ENCODE data around the gene UBXN2A.

Gene UBXN2A, protein sequence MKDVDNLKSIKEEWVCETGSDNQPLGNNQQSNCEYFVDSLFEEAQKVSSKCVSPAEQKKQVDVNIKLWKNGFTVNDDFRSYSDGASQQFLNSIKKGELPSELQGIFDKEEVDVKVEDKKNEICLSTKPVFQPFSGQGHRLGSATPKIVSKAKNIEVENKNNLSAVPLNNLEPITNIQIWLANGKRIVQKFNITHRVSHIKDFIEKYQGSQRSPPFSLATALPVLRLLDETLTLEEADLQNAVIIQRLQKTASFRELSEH

DNA sequence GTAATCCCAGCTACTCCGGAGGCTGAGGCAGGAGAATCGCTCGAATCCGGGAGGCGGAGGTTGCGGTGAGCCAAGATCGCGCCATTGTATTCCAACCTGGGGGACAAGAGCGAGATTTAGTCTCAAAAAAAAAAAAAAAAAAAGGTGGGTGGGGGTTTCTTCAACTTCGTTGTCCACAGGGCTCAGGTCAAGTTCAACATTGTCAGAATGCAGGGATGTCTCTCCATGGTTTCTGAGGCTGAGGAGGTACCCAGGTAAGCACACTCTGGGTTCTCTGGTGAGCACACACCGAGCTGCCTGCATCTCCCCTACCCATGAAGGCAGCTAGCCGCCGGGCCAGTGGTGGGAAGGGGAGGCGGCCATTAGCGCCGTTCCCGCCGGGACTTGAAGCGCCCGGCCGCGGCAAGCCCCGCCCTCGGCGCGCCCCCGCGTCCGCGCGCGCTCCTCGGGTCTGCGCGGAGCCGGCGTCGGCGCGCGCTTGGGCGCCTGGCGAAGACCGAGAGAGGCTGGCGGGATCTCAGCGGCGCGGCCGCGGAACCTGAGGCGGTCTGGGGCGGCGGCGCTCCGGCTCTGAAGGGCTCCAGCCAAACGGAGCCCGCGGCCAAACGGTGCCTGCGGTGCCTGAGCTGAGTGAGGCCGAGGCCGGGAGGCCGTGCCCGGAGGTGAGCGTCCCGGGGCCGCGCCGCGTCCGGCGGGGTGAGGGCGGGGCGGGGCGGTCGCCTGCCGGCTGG is at the start of gene UBXN2A:
TSS of gene UBXN2A (plus strand) at position 477 of the 731 bp plus-strand sequence. CDS start 17,852 bp downstream, outside the sequence.
- ATAC-seq (peak; percentile 92), DNase-seq (peak; percentile 79 to 80)
- peaks cover 40% of the 10 kb centered on the region for H3K4me1 Mint-ChIP-seq
- H3K27me3 Mint-ChIP-seq = peaks cover 11% of the 10 kb centered on the region
- H3K9me3 Mint-ChIP-seq = no peaks in the 10 kb centered on the region
- peak within 1 kb of the TSS; percentile 90 to 91 for H3K4me3 Mint-ChIP-seq
- H3K27ac Mint-ChIP-seq = peak within 1 kb of the TSS; percentile 91 to 96

DNA sequence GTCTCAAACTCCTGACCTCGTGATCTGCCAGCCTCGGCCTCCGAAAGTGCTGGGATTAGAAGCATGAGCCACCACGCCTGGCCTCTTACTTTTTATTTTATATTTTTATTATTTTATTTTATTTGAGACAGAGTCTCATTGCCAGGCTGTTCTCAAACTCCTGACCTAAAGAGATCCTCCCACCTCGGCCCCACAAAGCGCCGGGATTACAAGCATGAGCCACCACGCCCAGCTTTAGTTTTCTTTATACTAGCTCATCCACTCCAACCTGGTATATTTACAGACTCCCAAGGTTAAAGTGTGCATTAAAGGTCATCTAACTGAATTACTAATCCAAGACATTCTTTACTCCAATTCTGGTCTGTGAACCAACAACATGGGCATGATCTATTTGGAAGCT is 40.1 kb upstream of the UBXN2A start:
- Mint-ChIP-seq H3K27ac (no peak overlapping the region), H3K4me3 (no peak overlapping the region), H3K27me3 (no peaks in the 10 kb centered on the region), H3K9me3 (no peaks in the 10 kb centered on the region), H3K4me1 (peaks cover 39% of the 10 kb centered on the region)
- DNase-seq (no peak), ATAC-seq (no peak)

DNA sequence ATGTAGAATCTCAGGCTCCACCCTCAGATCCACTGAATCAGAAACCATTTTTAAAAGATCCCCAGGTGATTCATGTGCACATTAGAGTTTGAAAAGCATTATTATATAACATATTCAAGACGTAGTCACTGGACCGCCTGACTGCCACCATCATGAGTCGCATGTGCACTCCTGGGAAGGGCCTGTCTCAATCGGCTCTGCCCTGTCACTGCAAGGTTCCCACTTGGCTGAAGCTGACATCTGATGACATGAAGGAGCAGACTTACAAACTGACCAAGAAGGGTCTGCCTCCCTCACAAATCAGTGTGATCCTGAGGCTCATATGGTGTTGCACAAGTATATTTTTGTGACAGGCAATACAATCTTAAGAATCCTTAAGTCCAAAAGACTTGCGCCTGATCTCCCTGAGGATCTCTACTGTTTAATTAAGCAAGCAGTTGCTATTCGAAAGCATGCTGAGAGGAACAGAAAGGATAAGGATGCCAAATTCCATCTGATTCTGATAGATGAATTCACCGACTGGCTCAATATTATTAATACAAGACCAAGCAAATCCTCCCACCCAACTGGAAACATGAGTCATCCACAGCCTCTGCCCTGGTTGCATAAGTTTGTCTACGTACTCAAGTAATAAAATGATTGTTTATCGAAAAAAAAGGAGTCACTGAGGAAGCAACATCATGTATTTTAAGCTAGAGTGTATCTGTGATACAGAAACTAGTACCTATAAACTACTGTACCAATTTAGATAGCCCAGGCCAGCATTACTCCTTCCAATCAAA is 39.5 kb upstream of the UBXN2A start:
- Mint-ChIP-seq H3K27me3 (no peaks in the 10 kb centered on the region), H3K27ac (peak overlapping the region in 1 of 2 donors; percentile 11), H3K4me3 (no peak overlapping the region), H3K9me3 (no peaks in the 10 kb centered on the region), H3K4me1 (peaks cover 45% of the 10 kb centered on the region)
- DNase-seq (no peak), ATAC-seq (peak; percentile 42)

DNA sequence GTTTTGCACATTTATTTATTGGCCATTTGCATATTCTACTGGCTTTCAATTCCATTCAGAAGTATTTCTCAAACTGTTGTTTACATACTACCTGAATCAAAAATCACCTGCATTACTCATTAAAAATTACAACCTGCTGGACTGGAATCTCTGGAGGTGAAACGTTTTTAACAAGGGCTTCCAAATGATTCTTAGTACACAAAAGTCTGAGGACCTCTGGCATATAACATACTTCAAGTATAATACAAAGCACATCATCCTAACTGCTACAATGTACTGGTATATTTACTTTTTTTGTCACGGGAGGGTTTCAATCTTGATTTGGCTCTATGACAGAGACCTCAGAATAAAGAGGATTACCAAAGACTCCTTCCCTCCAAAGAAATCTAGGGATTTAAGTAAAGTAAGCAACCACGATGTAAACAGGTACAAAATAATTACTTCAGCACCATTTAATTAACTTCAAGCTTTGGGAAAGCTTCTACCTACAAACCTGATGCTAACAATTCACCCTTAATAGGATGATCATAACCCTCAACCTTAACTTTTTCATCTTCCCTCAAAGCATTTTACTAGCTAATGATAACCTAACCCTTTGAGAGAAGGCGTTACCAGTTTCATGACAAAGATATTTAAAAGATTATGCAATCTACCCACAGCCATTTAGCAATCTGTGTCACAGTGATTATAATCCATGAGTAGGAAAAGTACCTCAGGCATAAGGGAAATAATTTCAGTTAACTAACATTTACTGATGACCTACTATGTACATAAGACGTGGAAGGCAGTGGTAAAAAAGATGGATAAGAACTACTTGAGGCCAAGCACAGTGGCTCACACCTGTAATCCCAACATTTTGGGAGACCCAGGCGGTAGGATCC is 38.1 kb upstream of the UBXN2A start:
- DNase-seq (no peak), ATAC-seq (no peak)
- no peak overlapping the region for H3K4me3 Mint-ChIP-seq
- H3K9me3 Mint-ChIP-seq = no peaks in the 10 kb centered on the region
- no peak overlapping the region for H3K27ac Mint-ChIP-seq
- H3K4me1 Mint-ChIP-seq = peaks cover 39% of the 10 kb centered on the region
- H3K27me3 Mint-ChIP-seq = no peaks in the 10 kb centered on the region

DNA sequence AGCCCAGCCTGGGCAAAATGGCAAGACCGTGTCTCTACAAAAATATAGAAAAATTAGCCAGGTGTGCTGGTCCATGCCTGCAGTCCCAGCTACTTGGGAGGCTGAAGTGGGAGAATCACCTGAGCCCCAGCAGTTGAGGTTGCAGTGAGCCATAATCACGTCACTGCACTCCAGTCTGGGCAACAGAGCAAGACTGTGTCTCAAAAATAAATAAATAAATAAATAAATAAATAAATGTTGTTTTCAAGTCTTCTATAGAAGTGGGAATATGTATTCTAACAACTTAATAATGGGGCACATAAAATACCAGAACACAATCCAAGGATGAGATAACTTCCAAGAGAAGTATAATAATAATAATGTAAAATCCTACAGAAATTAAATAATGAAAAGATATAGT is 37.2 kb upstream of the UBXN2A start:
- H3K27ac Mint-ChIP-seq = no peak overlapping the region
- ATAC-seq = no peak
- H3K4me1 Mint-ChIP-seq = peaks cover 36% of the 10 kb centered on the region
- H3K9me3 Mint-ChIP-seq = no peaks in the 10 kb centered on the region
- H3K4me3 Mint-ChIP-seq = no peak overlapping the region
- no peak for DNase-seq
- H3K27me3 Mint-ChIP-seq = no peaks in the 10 kb centered on the region

DNA sequence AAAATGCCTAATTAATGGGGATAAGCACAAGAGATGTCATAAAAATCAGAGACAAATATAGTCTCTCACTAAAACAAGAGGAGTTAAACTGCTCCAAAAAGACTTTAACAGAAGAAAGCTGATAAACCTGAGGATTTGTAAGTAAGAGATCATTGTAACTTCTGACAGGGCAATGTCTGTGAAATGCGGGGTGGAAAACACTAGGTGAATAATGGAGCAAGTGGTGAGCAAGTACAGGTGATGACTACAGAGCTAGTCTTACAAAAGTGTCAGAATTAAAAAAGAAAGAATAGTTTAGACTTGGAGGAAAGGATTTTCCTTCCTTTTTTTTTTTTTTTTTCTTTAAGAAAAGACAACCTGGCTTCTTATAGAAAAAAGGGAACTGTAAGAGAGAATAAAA is 36.0 kb upstream of the UBXN2A start:
- Mint-ChIP-seq H3K27me3 (no peaks in the 10 kb centered on the region), H3K9me3 (no peaks in the 10 kb centered on the region), H3K4me3 (no peak overlapping the region), H3K27ac (no peak overlapping the region), H3K4me1 (peaks cover 31% of the 10 kb centered on the region)
- no peak for ATAC-seq
- DNase-seq = no peak

DNA sequence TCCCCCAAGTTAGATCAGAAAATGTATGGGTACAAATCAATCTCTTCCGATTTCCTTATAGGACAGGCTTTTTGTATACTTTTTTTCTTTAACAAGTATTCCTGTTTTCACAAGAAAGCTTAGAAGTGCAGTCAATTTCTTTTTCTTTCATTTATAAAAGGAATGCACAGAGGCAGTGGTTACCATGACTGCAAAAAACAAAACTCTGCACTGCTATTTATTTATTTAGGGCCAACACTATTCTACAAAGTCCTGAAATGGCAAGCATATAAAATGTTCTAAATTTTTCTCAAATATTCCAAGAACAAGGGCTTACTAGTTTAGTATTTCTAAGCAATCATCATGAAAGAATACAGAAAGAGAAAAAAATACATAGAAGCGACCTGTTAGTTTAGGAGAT is 35.6 kb upstream of the UBXN2A start:
- Mint-ChIP-seq H3K4me3 (no peak overlapping the region), H3K4me1 (peaks cover 31% of the 10 kb centered on the region), H3K27me3 (no peaks in the 10 kb centered on the region), H3K9me3 (no peaks in the 10 kb centered on the region), H3K27ac (no peak overlapping the region)
- DNase-seq (no peak), ATAC-seq (no peak)

DNA sequence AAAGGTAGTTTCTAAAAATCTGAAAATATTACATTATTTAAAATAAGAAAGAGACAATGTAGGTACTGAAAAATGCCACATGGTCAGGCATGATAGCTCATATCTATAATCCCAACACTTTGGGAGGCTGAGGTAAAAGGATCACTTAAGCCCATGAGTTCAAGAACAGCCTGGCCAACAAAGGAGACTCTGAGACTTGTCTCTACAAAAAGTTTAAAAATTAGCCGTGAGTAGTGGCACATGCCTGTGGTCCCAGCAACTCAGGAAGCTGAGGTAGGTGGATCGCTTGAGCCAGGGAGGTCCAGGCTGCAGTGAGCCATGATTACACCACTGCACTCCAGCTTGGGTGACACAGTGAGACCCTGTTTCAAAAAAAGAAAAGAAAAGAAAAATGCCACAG is 35.1 kb upstream of the UBXN2A start:
- ATAC-seq = no peak
- peaks cover 31% of the 10 kb centered on the region for H3K4me1 Mint-ChIP-seq

DNA sequence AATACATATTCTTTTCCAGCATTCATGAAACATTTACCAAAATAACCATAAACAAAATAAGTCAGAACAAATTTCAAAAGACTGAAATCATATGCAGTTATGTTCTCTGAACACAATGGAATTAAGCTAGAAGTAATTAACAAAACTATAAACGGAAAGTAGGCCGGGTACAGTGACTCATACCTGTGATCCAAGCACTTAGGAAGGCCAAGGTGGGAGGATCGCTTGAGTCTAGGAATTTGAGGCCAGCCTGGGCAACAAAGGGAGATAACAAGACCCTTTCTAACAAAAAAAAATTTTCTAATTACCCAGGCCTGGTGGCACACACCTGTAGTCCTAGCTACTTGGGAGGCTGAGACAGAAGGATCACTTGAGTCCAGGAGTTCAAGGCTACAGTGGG is 28.2 kb upstream of the UBXN2A start:
- H3K4me1 Mint-ChIP-seq = peaks cover 39% of the 10 kb centered on the region
- no peak overlapping the region for H3K27ac Mint-ChIP-seq
- ATAC-seq = no peak
- no peak for DNase-seq
- no peak overlapping the region for H3K4me3 Mint-ChIP-seq
- no peaks in the 10 kb centered on the region for H3K27me3 Mint-ChIP-seq
- H3K9me3 Mint-ChIP-seq = no peaks in the 10 kb centered on the region

More for the DNA sequence above, 35.1 kb upstream of the UBXN2A start:
- Mint-ChIP-seq H3K27me3 (no peaks in the 10 kb centered on the region), H3K4me3 (no peak overlapping the region), H3K27ac (no peak overlapping the region), H3K9me3 (no peaks in the 10 kb centered on the region)
- no peak for DNase-seq

DNA sequence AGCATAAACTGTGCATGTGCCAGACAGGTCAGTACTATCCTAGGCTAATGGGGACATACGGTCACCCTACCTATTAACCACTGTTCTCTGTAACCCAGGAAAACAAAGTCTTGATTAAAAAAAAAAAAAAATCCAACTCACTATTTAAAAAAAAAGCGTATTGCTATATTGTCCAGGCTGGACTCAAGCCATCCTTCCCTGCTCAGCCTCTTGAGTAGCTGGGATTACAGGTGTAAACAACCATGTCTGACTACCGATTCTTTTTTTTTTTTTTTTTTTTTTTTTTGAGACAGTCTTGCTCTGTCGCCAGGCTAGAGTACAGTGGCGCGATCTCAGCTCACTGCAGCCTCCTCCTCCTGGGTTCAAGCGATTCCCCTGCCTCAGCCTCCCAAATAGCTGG is 24.9 kb upstream of the UBXN2A start:
- no peak for ATAC-seq

DNA sequence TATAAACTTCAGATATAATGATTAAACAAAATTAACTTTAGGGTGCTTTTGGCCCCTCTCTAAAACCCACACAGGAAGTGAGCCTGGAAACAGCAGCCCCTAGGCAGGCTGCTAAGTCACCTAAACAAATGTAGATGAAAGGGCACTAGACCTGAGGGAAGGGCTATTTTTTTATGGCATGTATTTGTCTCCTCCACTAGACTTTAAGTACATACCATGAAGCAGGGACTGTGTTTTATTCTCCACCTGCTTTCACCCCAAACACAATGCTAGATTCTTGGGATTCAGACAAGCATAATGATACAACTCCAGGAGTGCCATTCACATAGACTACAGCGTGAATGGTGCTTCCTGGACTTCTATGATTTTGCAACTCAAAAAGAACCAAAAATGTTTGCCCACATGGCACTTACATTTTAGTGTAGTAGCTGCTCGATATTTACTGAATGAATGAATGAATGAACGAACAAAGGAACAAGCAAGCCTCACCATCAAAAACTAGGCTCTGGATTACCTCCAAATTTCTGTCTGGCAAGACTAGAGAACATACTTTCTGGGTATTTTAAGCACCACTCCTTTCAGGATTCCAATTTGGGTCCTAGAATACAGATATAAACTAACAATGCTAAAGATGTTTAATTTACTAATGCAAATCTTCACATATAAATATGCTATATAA is 23.4 kb upstream of the UBXN2A start:
- Mint-ChIP-seq H3K4me3 (peak overlapping the region; percentile 43 to 55), H3K27me3 (no peaks in the 10 kb centered on the region), H3K4me1 (peaks cover 64% of the 10 kb centered on the region), H3K9me3 (no peaks in the 10 kb centered on the region), H3K27ac (peak overlapping the region; percentile 25 to 54)
- no peak for DNase-seq
- ATAC-seq = peak; percentile 79

More for the DNA sequence above, 24.9 kb upstream of the UBXN2A start:
- Mint-ChIP-seq H3K4me1 (peaks cover 66% of the 10 kb centered on the region), H3K9me3 (no peaks in the 10 kb centered on the region), H3K27me3 (no peaks in the 10 kb centered on the region), H3K27ac (no peak overlapping the region), H3K4me3 (no peak overlapping the region)
- no peak for DNase-seq

DNA sequence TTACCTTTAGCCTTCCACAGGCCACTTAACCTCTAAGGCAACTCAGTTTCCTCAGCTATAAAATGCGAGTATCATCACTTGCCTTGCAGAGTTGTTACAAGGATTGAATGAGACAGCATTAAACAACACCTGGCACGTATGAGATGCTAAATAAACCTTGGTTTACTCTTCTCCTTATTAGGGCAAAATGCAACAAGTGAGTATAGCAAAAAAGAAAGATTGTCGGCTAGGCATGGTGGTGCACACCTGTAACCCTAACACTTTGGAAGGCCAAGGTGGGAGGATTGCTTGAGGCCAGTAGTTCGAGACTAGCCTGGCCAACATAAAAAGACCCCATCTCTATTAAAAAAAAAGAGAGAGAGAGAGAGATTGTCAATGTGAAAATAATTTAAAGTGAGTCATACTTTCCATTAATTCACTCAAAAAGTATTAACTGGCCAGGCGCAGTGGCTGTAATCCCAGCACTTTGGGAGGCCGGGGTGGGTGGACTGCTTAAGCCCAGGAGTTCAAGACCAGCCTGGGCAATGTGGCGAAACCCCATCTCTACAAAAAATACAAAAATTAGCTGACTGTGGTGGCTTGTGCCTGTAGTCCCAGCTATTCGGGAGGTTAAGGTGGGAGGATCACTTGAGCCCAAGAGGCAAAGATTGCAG is 21.3 kb upstream of the UBXN2A start:
- DNase-seq (no peak), ATAC-seq (no peak)
- H3K4me3 Mint-ChIP-seq = peak overlapping the region in 1 of 2 donors; percentile 16
- peaks cover 77% of the 10 kb centered on the region for H3K4me1 Mint-ChIP-seq
- no peaks in the 10 kb centered on the region for H3K9me3 Mint-ChIP-seq
- peak overlapping the region in 1 of 2 donors; percentile 37 for H3K27ac Mint-ChIP-seq
- no peaks in the 10 kb centered on the region for H3K27me3 Mint-ChIP-seq

DNA sequence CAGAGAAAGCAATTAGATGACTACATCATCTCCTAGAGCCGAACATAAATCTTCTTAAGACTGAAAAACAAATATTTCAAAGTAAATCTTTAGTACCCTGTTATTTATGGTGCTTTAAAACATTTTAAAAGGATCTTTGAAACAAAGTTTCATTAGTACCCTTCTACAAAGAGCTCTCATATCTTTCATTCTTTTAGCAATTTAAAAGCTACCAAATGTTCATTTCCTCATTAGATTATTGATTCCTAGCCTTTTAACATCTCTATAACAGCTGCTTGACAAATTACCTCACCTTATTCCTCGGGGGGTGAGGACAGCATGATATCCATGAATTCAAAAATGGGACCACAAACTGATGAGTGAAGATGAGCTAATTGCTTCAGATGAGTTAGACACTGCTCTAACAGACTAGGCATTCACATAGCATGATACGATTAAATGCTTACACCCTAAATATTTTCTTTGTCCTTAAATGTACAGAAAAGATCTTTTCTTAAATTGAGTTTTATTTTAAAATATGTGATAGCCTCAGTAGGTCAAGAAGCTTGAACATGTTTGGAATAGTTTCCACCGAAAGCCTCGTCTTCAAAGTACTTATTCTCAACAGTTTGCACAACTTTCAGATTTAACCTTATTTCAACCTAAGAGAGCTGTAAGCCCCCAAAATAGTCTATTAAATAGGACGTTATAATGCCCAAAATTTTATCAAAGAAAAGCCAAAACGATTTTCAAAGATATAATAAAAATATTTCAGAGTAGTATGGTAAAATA is 15.5 kb upstream of the UBXN2A start:
- H3K27me3 Mint-ChIP-seq = no peaks in the 10 kb centered on the region
- H3K27ac Mint-ChIP-seq = no peak overlapping the region
- DNase-seq (no peak), ATAC-seq (no peak)
- H3K9me3 Mint-ChIP-seq = no peaks in the 10 kb centered on the region
- H3K4me1 Mint-ChIP-seq = peaks cover 58% of the 10 kb centered on the region
- H3K4me3 Mint-ChIP-seq = peak overlapping the region; percentile 98 to 99

All from stimulated activated naive CD8-positive, alpha-beta T cell treated with anti-CD3 and anti-CD28 coated beads, Interleukin-15, amount 100 ng/mL, for 72 hours (primary cell).